ENCODE results near the gene LNX2.

The LNX2 gene

DNA sequence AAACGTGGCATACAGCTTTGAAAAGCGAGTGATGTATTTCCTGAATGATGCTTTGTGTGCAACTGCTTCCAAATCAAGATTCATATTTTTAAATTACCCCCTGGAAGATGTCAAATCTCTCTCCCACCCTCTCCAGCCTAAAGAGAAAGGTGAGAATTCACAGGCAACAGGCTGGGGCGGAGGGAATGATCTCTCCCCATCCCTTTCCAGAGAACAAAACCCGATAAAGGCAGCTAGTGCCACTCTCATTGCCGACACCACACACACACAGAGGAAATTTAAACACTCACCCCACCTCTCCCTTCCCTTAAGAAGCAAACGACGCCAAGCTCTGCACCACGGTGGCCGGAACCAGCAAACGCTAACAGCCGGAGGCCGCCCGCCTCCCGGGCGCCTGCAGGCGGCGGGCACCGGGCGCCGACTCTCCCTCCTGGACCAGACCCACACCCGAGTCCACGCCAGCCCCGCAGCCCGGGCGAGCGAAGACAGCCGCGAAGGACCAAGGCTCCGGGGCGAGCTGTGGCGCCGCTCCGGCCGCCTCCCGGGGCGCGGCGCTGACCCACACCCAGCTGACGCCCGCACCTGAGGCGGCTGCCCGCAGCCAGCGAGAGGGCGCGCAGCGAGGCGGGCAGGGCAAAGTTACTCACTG, 477 bp downstream of the LNX2 start (continued):
- TF ChIP-seq SCRT2 (tag by site-specific recombination; IDR thresholded peaks at IDR 0.05), result peak; percentile 88
- TF ChIP-seq, protein P1, sequence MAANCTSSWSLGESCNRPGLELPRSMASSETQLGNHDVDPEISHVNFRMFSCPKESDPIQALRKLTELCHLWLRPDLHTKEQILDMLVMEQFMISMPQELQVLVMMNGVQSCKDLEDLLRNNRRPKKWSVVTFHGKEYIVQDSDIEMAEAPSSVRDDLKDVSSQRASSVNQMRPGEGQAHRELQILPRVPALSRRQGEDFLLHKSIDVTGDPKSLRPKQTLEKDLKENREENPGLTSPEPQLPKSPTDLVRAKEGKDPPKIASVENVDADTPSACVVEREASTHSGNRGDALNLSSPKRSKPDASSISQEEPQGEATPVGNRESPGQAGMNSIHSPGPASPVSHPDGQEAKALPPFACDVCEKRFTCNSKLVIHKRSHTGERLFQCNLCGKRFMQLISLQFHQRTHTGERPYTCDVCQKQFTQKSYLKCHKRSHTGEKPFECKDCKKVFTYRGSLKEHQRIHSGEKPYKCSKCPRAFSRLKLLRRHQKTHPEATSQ (tag by site-specific recombination; IDR thresholded peaks at IDR 0.05), result no peak
- TF ChIP-seq ZNF518A (tag by site-specific recombination; conservative IDR thresholded peaks at IDR 0.05; ENCODE audit: low read depth), result no peak
- no peak for TF ChIP-seq ZBTB21 (tag by site-specific recombination; IDR thresholded peaks at IDR 0.05)
- TF ChIP-seq ZNF138 (tag by site-specific recombination; IDR thresholded peaks at IDR 0.05; ENCODE audit: borderline replicate concordance), result no peak
- no peak for TF ChIP-seq ZNF114 (tag by site-specific recombination; IDR thresholded peaks at IDR 0.05)
- TF ChIP-seq MEIS1 (CRISPR knock-in tag; IDR thresholded peaks at IDR 0.05; ENCODE audit: borderline replicate concordance), result no peak
- TF ChIP-seq ZNF473 (tag by site-specific recombination; IDR thresholded peaks at IDR 0.05), result no peak
- TF ChIP-seq ZNF280C (tag by site-specific recombination; IDR thresholded peaks at IDR 0.05), result no peak
- no peak for TF ChIP-seq ZNF48 (tag by site-specific recombination; IDR thresholded peaks at IDR 0.05)
- TF ChIP-seq SP7 (tag by site-specific recombination; IDR thresholded peaks at IDR 0.05), result no peak
- TF ChIP-seq ZNF629 (tag by site-specific recombination; IDR thresholded peaks at IDR 0.05), result no peak
- TF ChIP-seq ZBTB8A (tag by site-specific recombination; IDR thresholded peaks at IDR 0.05), result peak; percentile 94
- no peak for TF ChIP-seq HOXD13 (CRISPR knock-in tag; IDR thresholded peaks at IDR 0.05; ENCODE audit: borderline replicate concordance)
- TF ChIP-seq ZNF19 (tag by site-specific recombination; IDR thresholded peaks at IDR 0.05; ENCODE audit: low read depth), result no peak
- TF ChIP-seq ZSCAN4 (tag by site-specific recombination; IDR thresholded peaks at IDR 0.05), result no peak
- no peak for TF ChIP-seq ZBTB11 (tag by site-specific recombination; conservative IDR thresholded peaks at IDR 0.05; ENCODE audit: low read depth)
- TF ChIP-seq KLF9 (tag by site-specific recombination; IDR thresholded peaks at IDR 0.05; ENCODE audit: low read depth), result no peak
- TF ChIP-seq ZNF585B (tag by site-specific recombination; IDR thresholded peaks at IDR 0.05), result no peak
- no peak for TF ChIP-seq ZNF639 (tag by site-specific recombination; IDR thresholded peaks at IDR 0.05)
- TF ChIP-seq SCRT1 (tag by site-specific recombination; IDR thresholded peaks at IDR 0.05; ENCODE audit: borderline replicate concordance), result peak; percentile 65
- TF ChIP-seq REPIN1 (tag by site-specific recombination; IDR thresholded peaks at IDR 0.05; ENCODE audit: low read depth), result no peak
- no peak for TF ChIP-seq ZNF830 (tag by site-specific recombination; IDR thresholded peaks at IDR 0.05; ENCODE audit: low read depth)

Measured in HEK293 (cell line).